ENCODE results near the gene PLPPR1. TPM values are rescaled to one million over a fixed set of nuclear protein-coding genes. Genes with fewer than 3 reads are reported as not detected.

Gene PLPPR1
- total and polyA plus RNA-seq, 4 donors: 1.2 to 26.3 (median 2.4) TPM

DNA sequence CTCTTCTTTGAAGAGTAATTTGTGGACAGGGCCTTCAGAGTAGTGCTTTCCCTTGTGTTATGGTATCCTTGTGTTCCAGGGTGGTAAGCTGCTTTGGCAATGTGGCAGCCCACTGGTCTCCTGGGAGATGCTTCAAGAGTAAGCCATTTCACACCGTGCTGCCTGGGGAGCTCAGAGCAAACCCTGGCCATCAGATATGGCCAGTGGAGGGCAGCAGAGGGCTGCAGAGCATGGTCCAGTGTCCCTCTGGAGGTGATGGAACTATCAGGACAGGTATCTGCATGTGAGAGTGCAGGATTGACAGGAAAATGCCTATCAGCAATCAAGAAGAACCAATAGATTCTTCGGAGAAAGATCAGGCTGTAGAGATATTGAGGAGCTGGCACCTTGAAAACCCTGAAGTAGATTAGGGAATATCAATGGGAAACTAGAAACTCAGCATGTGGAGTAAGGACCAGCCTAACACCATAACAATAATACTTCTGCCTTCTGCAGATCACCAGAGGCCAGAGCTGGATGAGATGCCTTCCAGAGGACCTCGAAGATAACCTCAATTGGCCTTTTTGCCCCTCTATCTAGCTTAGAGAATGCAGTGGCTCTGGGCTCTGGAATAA lies 90.8 kb downstream of the PLPPR1 start:
- no peak overlapping the region for H3K4me3 ChIP-seq (ENCODE audit: low read depth in 1 of 3, low read length in 3 of 3)
- H3K9me3 ChIP-seq (ENCODE audit: control insufficient read depth in 4 of 4, low read length in 3 of 4): no peaks in the 10 kb centered on the region
- H3K4me1 ChIP-seq (ENCODE audit: control insufficient read depth in 4 of 4, insufficient read depth in 4 of 4, low read length in 3 of 4): no peaks in the 10 kb centered on the region
- 21% methylated on average over 3 of the region's 3 CpGs for WGBS
- no peak overlapping the region for H3K27ac ChIP-seq (ENCODE audit: low read depth in 1 of 2, low read length in 2 of 2)
- H3K36me3 ChIP-seq (ENCODE audit: control insufficient read depth in 4 of 4, insufficient read depth in 3 of 4, low read depth in 1 of 4, low read length in 3 of 4): no peaks in the 10 kb centered on the region
- H3K9ac ChIP-seq (ENCODE audit: low read depth in 1 of 2, low read length in 2 of 2): no peak overlapping the region
- peak; percentile 74 for DNase-seq (ENCODE audit: low spot score)
- H3K27me3 ChIP-seq (ENCODE audit: control insufficient read depth in 4 of 4, insufficient read depth in 4 of 4, low read length in 3 of 4): no peaks in the 10 kb centered on the region
- TF ChIP-seq, protein P1, sequence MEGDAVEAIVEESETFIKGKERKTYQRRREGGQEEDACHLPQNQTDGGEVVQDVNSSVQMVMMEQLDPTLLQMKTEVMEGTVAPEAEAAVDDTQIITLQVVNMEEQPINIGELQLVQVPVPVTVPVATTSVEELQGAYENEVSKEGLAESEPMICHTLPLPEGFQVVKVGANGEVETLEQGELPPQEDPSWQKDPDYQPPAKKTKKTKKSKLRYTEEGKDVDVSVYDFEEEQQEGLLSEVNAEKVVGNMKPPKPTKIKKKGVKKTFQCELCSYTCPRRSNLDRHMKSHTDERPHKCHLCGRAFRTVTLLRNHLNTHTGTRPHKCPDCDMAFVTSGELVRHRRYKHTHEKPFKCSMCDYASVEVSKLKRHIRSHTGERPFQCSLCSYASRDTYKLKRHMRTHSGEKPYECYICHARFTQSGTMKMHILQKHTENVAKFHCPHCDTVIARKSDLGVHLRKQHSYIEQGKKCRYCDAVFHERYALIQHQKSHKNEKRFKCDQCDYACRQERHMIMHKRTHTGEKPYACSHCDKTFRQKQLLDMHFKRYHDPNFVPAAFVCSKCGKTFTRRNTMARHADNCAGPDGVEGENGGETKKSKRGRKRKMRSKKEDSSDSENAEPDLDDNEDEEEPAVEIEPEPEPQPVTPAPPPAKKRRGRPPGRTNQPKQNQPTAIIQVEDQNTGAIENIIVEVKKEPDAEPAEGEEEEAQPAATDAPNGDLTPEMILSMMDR (IDR thresholded peaks at IDR 0.05; ENCODE audit: low read depth, low read length, missing input control): peak; percentile 92
- peak; percentile 99 to 100 for TF ChIP-seq RAD21 (IDR thresholded peaks at IDR 0.05)
- no peak for TF ChIP-seq JUND (IDR thresholded peaks at IDR 0.05)

- no peak overlapping the region for H3K9ac ChIP-seq (ENCODE audit: low read depth in 1 of 2, low read length in 2 of 2)
- no peak for DNase-seq (ENCODE audit: low spot score)
- TF ChIP-seq RAD21 (IDR thresholded peaks at IDR 0.05): peak in 1 of 2 donors; percentile 11
- TF ChIP-seq, protein P2, sequence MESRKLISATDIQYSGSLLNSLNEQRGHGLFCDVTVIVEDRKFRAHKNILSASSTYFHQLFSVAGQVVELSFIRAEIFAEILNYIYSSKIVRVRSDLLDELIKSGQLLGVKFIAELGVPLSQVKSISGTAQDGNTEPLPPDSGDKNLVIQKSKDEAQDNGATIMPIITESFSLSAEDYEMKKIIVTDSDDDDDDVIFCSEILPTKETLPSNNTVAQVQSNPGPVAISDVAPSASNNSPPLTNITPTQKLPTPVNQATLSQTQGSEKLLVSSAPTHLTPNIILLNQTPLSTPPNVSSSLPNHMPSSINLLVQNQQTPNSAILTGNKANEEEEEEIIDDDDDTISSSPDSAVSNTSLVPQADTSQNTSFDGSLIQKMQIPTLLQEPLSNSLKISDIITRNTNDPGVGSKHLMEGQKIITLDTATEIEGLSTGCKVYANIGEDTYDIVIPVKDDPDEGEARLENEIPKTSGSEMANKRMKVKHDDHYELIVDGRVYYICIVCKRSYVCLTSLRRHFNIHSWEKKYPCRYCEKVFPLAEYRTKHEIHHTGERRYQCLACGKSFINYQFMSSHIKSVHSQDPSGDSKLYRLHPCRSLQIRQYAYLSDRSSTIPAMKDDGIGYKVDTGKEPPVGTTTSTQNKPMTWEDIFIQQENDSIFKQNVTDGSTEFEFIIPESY (IDR thresholded peaks at IDR 0.05): no peak
Measured at GRCh38 chr9:101121836-101122399, 93.4 kb downstream of the PLPPR1 start.

GRCh38 chr9:101126556-101126955 lies 98.0 kb downstream of the PLPPR1 start:
- WGBS: 47% methylated on average over 2 of the region's 2 CpGs
- no peak for DNase-seq (ENCODE audit: low spot score)
- H3K4me1 ChIP-seq (ENCODE audit: control insufficient read depth in 4 of 4, insufficient read depth in 4 of 4, low read length in 3 of 4): peaks cover 0 to 6% (median 3%) of the 10 kb centered on the region in 4 donors
- H3K9me3 ChIP-seq (ENCODE audit: control insufficient read depth in 4 of 4, low read length in 3 of 4): no peaks in the 10 kb centered on the region
- TF ChIP-seq, protein P1 (IDR thresholded peaks at IDR 0.05; ENCODE audit: low read depth, low read length, missing input control): no peak
- TF ChIP-seq YY1 (IDR thresholded peaks at IDR 0.05) (no peak), FOXA2 (IDR thresholded peaks at IDR 0.05) (no peak), EGR1 (IDR thresholded peaks at IDR 0.05; ENCODE audit: low read depth in 2 of 2) (no peak), FOXA1 (IDR thresholded peaks at IDR 0.05) (no peak), REST (IDR thresholded peaks at IDR 0.05) (no peak), SP1 (IDR thresholded peaks at IDR 0.05) (no peak), RXRA (IDR thresholded peaks at IDR 0.05) (no peak), RAD21 (IDR thresholded peaks at IDR 0.05) (no peak), GABPA (IDR thresholded peaks at IDR 0.05 in 1 of 2, conservative IDR thresholded peaks at IDR 0.05 in 1 of 2) (no peak), JUND (IDR thresholded peaks at IDR 0.05) (no peak), HNF4G (IDR thresholded peaks at IDR 0.05) (no peak), NR2F2 (IDR thresholded peaks at IDR 0.05) (no peak)
- TF ChIP-seq, protein P3, sequence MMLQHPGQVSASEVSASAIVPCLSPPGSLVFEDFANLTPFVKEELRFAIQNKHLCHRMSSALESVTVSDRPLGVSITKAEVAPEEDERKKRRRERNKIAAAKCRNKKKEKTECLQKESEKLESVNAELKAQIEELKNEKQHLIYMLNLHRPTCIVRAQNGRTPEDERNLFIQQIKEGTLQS (IDR thresholded peaks at IDR 0.05): no peak
- TF ChIP-seq, protein P4, sequence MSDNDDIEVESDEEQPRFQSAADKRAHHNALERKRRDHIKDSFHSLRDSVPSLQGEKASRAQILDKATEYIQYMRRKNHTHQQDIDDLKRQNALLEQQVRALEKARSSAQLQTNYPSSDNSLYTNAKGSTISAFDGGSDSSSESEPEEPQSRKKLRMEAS (IDR thresholded peaks at IDR 0.05): no peak
- H3K4me3 ChIP-seq (ENCODE audit: low read depth in 1 of 3, low read length in 3 of 3): no peak overlapping the region
- H3K27me3 ChIP-seq (ENCODE audit: control insufficient read depth in 4 of 4, insufficient read depth in 4 of 4, low read length in 3 of 4): no peaks in the 10 kb centered on the region
- no peak overlapping the region for H3K9ac ChIP-seq (ENCODE audit: low read depth in 1 of 2, low read length in 2 of 2)
- no peaks in the 10 kb centered on the region for H3K36me3 ChIP-seq (ENCODE audit: control insufficient read depth in 4 of 4, insufficient read depth in 3 of 4, low read depth in 1 of 4, low read length in 3 of 4)
- H3K27ac ChIP-seq (ENCODE audit: low read depth in 1 of 2, low read length in 2 of 2): no peak overlapping the region

More at GRCh38 chr9:101121836-101122399, 93.4 kb downstream of the PLPPR1 start:
- H3K4me1 ChIP-seq (ENCODE audit: control insufficient read depth in 4 of 4, insufficient read depth in 4 of 4, low read length in 3 of 4): no peaks in the 10 kb centered on the region
- H3K4me3 ChIP-seq (ENCODE audit: low read depth in 1 of 3, low read length in 3 of 3): no peak overlapping the region
- no peaks in the 10 kb centered on the region for H3K36me3 ChIP-seq (ENCODE audit: control insufficient read depth in 4 of 4, insufficient read depth in 3 of 4, low read depth in 1 of 4, low read length in 3 of 4)
- no peak overlapping the region for H3K27ac ChIP-seq (ENCODE audit: low read depth in 1 of 2, low read length in 2 of 2)
- H3K9me3 ChIP-seq (ENCODE audit: control insufficient read depth in 4 of 4, low read length in 3 of 4): no peaks in the 10 kb centered on the region
- WGBS: 56% methylated on average over 2 of the region's 2 CpGs
- no peaks in the 10 kb centered on the region for H3K27me3 ChIP-seq (ENCODE audit: control insufficient read depth in 4 of 4, insufficient read depth in 4 of 4, low read length in 3 of 4)
